ENCODE data around the gene STK11.

DNA sequence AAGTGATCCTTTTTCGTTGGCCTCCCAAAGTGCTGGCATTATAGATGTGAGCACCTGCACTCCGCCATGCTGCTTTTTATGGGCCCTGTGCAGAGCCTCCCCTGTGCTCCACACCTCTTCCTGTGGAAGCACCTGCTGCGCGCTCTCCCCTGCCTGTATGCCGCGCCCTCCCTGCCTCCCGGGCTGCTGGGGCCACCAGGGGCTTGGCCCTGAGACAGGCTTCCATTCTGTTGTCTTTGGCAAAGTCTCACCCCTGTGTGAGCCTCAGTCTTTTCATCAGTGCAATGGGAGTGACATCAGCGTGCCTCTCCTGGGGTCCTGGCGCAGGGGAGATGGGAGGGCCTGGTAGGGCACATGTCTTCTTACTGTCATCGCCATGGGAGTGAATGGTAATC is 71.0 kb downstream of the STK11 start:
- TF ChIP-seq, protein P1, sequence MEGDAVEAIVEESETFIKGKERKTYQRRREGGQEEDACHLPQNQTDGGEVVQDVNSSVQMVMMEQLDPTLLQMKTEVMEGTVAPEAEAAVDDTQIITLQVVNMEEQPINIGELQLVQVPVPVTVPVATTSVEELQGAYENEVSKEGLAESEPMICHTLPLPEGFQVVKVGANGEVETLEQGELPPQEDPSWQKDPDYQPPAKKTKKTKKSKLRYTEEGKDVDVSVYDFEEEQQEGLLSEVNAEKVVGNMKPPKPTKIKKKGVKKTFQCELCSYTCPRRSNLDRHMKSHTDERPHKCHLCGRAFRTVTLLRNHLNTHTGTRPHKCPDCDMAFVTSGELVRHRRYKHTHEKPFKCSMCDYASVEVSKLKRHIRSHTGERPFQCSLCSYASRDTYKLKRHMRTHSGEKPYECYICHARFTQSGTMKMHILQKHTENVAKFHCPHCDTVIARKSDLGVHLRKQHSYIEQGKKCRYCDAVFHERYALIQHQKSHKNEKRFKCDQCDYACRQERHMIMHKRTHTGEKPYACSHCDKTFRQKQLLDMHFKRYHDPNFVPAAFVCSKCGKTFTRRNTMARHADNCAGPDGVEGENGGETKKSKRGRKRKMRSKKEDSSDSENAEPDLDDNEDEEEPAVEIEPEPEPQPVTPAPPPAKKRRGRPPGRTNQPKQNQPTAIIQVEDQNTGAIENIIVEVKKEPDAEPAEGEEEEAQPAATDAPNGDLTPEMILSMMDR (IDR thresholded peaks at IDR 0.05; ENCODE audit: insufficient read depth, low read depth, low read length) = no peak
- no peak for TF ChIP-seq EZH2 (IDR thresholded peaks at IDR 0.05; ENCODE audit: insufficient read depth, low read length)
